ENCODE measurements around the gene DNAH10. TPM values are rescaled to one million over a fixed set of nuclear protein-coding genes. Genes with fewer than 3 reads are reported as not detected.

Gene DNAH10
- total RNA-seq, 2 experiments from 2014 or later: 0.38 to 0.43 TPM

DNA sequence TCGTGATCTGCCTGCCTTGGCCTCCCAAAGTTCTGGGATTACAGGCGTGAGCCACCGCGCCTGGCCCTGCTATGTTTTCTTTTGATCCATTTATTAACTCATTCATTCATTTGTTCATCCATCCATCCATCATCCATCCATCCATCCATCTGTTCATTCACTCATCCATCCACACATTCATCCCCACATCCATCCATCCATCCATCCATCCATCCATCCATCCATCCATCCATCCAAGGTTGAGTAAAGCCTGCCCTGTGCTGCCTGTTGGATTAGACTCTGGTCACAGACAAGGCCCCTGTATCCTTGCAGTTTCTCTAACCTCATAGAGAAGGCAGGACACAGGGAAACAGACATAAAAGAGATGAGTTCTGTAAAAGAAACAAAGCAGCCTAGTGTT is 44.9 kb downstream of the DNAH10 start:
- Mint-ChIP-seq H3K36me3 (ENCODE audit: low read depth) (no peaks in the 10 kb centered on the region), H3K27me3 (peaks cover 9% of the 10 kb centered on the region), H3K27ac (no peak overlapping the region), H3K4me1 (ENCODE audit: low read depth) (no peaks in the 10 kb centered on the region), H3K9me3 (no peaks in the 10 kb centered on the region), H3K4me3 (no peak overlapping the region)
- ATAC-seq (no peak), DNase-seq (no peak)
- CTCF ChIA-PET: no interaction called here
- POLR2A ChIA-PET: no interaction called here
- no peak for TF ChIP-seq CTCF (IDR thresholded peaks at IDR 0.05)
- intact Hi-C loops (cut with micrococcal nuclease): no loop called here

DNA sequence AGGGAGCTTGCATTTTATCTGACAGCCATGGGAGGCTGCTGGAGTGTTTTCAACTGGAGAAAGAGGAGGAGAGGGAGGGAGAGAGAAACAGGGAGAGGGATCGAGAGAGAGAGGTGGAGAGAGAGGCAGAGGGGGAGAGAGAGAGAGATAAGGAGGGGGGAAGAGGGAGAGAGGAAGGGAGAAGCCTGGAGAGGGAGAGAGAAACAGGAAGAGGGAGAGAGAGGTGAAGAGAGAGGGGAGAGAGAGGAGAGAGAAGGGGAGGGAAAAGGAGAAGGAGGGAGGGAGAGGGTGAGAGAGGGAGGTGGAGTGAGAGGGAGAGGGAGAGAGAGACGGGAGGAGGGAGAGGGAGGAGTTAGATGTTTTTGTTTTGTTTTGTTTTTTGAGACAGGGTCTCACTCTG is 45.6 kb downstream of the DNAH10 start:
- ChIA-PET CTCF (no interaction called here), POLR2A (no interaction called here)
- DNase-seq (no peak), ATAC-seq (no peak)
- no peak for TF ChIP-seq CTCF (IDR thresholded peaks at IDR 0.05)
- H3K4me3 Mint-ChIP-seq: no peak overlapping the region
- H3K4me1 Mint-ChIP-seq (ENCODE audit: low read depth): no peaks in the 10 kb centered on the region
- no peaks in the 10 kb centered on the region for H3K9me3 Mint-ChIP-seq
- peaks cover 9% of the 10 kb centered on the region for H3K27me3 Mint-ChIP-seq
- H3K27ac Mint-ChIP-seq: no peak overlapping the region
- intact Hi-C loops (cut with micrococcal nuclease): no loop called here
- H3K36me3 Mint-ChIP-seq (ENCODE audit: low read depth): no peaks in the 10 kb centered on the region

- POLR2A ChIA-PET: no interaction called here
- intact Hi-C loops (cut with micrococcal nuclease): no loop called here
- CTCF ChIA-PET: no interaction called here
- Mint-ChIP-seq H3K27me3 (peaks cover 9% of the 10 kb centered on the region), H3K4me1 (ENCODE audit: low read depth) (no peaks in the 10 kb centered on the region), H3K27ac (no peak overlapping the region), H3K4me3 (no peak overlapping the region), H3K36me3 (ENCODE audit: low read depth) (no peaks in the 10 kb centered on the region), H3K9me3 (no peaks in the 10 kb centered on the region)
- TF ChIP-seq CTCF (IDR thresholded peaks at IDR 0.05): no peak
- DNase-seq (no peak), ATAC-seq (no peak)
These were observed 46.1 kb downstream of the DNAH10 start for GRCh38 chr12:123808167-123808566.

- intact Hi-C loops (cut with micrococcal nuclease): no loop called here
- DNase-seq (no peak), ATAC-seq (no peak)
- Mint-ChIP-seq H3K4me3 (no peak overlapping the region), H3K27me3 (peaks cover 9% of the 10 kb centered on the region), H3K27ac (no peak overlapping the region), H3K4me1 (ENCODE audit: low read depth) (no peaks in the 10 kb centered on the region), H3K36me3 (ENCODE audit: low read depth) (no peaks in the 10 kb centered on the region), H3K9me3 (peaks cover 9% of the 10 kb centered on the region)
- CTCF ChIA-PET: interaction anchor here (1.4 kb wide), 1 partner anchor 29 kb away, joined by 5 read pairs; no protein-coding TSS in a partner anchor
- POLR2A ChIA-PET: no interaction called here
- no peak for TF ChIP-seq CTCF (IDR thresholded peaks at IDR 0.05)
These were observed 51.2 kb downstream of the DNAH10 start for GRCh38 chr12:123813349-123813748.

- H3K9me3 Mint-ChIP-seq: peaks cover 9% of the 10 kb centered on the region
- H3K27me3 Mint-ChIP-seq: peaks cover 2% of the 10 kb centered on the region
- intact Hi-C loops (cut with micrococcal nuclease): no loop called here
- CTCF ChIA-PET: interaction anchor here (0.7 kb wide), 1 partner anchor 180 kb away, joined by 3 read pairs; no protein-coding TSS in a partner anchor
- DNase-seq: no peak
- TF ChIP-seq CTCF (IDR thresholded peaks at IDR 0.05): no peak
- POLR2A ChIA-PET: no interaction called here
- H3K36me3 Mint-ChIP-seq (ENCODE audit: low read depth): no peaks in the 10 kb centered on the region
- H3K27ac Mint-ChIP-seq: no peak overlapping the region
- no peaks in the 10 kb centered on the region for H3K4me1 Mint-ChIP-seq (ENCODE audit: low read depth)
- H3K4me3 Mint-ChIP-seq: no peak overlapping the region
- no peak for ATAC-seq
These were observed 53.9 kb downstream of the DNAH10 start for GRCh38 chr12:123815968-123816367.

Measured in activated CD8-positive, alpha-beta T cell treated with anti-CD3 and anti-CD28 coated beads for 36 hours (primary cell).